Measurements from ENCODE around the gene SRSF8. TPM values are rescaled to one million over a fixed set of nuclear protein-coding genes. Genes with fewer than 3 reads are reported as not detected.

SRSF8 gene
- total and polyA plus RNA-seq, 2 of the 4 experiments (the other 2 are of a cell fraction) = 3.4 to 14.3 TPM

DNA sequence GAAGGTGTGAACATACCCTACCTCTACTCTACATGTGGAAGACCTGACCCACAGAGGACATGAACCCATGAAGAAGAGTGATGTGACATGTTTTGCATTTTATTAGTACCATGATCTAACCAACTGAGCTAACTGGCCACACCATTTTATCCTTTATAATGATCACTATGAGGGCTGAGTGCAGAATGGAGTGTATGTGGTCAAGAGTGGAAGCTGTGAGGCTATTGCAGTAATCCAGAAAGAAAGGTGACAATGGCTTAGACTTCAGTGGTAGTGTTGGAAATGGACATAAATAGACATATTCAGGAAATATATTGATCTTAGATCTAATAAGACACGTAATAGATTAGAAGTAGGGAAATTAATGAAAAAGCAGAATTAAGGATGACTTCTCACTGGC is 3.8 kb downstream of the SRSF8 start:
- no peak overlapping the region for H3K4ac ChIP-seq (ENCODE audit: low read depth, low read length)
- ATAC-seq (ENCODE audit: low read depth) (no peak), DNase-seq (no peak)
- no peak overlapping the region for H2AFZ ChIP-seq (replicated peaks; ENCODE audit: low read length, poor library complexity)
- no peak overlapping the region for H4K8ac ChIP-seq (ENCODE audit: low read depth in 2 of 2, low read length in 2 of 2)
- in situ Hi-C loops (cut with MboI; ENCODE audit: low sequenced_read_pairs) (loop anchor here (25.0 kb wide), 1 partner anchor 1367 kb away; no protein-coding TSS in a partner anchor), dilution Hi-C loops (cut with HindIII; ENCODE audit: low sequenced_read_pairs, unreplicated experiment) (no loop called here), intact Hi-C loops (cut with micrococcal nuclease) (no loop called here)
- no peak overlapping the region for H2BK5ac ChIP-seq (ENCODE audit: low read depth, low read length, poor library complexity, severe bottlenecking)
- H3K4me3 ChIP-seq (ENCODE audit: insufficient read depth, low read depth, low read length) = no peak overlapping the region
- no peaks in the 10 kb centered on the region for H3K36me3 ChIP-seq (ENCODE audit: control insufficient read depth, insufficient read depth, low read length)
- no peak overlapping the region for H2AK5ac ChIP-seq (ENCODE audit: low read depth, low read length)
- no peak overlapping the region for H3K14ac ChIP-seq (replicated peaks; ENCODE audit: low read depth, low read length)
- H4K5ac ChIP-seq (ENCODE audit: low read depth, low read length) = no peak overlapping the region
- ChIA-PET CTCF (no interaction called here), POLR2A (ENCODE audit: unreplicated experiment) (no interaction called here)
- H3K9me1 ChIP-seq (ENCODE audit: insufficient read depth, low read length) = no peaks in the 10 kb centered on the region
- WGBS, 2 experiments (ENCODE audit: extremely low coverage in 2 of 2, insufficient read length in 1 of 2) = no CpG with 5 or more reads among the region's 1 CpG
- H3K9ac ChIP-seq (ENCODE audit: low read depth, low read length) = no peak overlapping the region
- H3K56ac ChIP-seq (ENCODE audit: extremely low read depth, insufficient read depth, low read length) = no peak overlapping the region
- no peak overlapping the region for H3K4me2 ChIP-seq (ENCODE audit: low read depth, low read length)
- H3K23ac ChIP-seq (ENCODE audit: low read depth, low read length) = no peak overlapping the region
- TF ChIP-seq, protein P1, sequence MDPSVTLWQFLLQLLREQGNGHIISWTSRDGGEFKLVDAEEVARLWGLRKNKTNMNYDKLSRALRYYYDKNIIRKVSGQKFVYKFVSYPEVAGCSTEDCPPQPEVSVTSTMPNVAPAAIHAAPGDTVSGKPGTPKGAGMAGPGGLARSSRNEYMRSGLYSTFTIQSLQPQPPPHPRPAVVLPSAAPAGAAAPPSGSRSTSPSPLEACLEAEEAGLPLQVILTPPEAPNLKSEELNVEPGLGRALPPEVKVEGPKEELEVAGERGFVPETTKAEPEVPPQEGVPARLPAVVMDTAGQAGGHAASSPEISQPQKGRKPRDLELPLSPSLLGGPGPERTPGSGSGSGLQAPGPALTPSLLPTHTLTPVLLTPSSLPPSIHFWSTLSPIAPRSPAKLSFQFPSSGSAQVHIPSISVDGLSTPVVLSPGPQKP (IDR thresholded peaks at IDR 0.05; ENCODE audit: borderline replicate concordance, low read depth, low read length) = no peak
- TF ChIP-seq RCOR1 (IDR thresholded peaks at IDR 0.05; ENCODE audit: insufficient replicate concordance, low read length) = no peak
- no peak for TF ChIP-seq BHLHE40 (IDR thresholded peaks at IDR 0.05; ENCODE audit: low read depth, low read length)
- no peak for TF ChIP-seq SMC3 (IDR thresholded peaks at IDR 0.05; ENCODE audit: low read depth, low read length)
- no peak for TF ChIP-seq RAD21 (IDR thresholded peaks at IDR 0.05; ENCODE audit: low read length)
- TF ChIP-seq, protein P2, sequence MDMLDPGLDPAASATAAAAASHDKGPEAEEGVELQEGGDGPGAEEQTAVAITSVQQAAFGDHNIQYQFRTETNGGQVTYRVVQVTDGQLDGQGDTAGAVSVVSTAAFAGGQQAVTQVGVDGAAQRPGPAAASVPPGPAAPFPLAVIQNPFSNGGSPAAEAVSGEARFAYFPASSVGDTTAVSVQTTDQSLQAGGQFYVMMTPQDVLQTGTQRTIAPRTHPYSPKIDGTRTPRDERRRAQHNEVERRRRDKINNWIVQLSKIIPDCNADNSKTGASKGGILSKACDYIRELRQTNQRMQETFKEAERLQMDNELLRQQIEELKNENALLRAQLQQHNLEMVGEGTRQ (IDR thresholded peaks at IDR 0.05; ENCODE audit: low read depth, low read length) = no peak
- TF ChIP-seq POLR2A (IDR thresholded peaks at IDR 0.05; ENCODE audit: low read depth, low read length) = no peak
- no peak for TF ChIP-seq FOS (IDR thresholded peaks at IDR 0.05; ENCODE audit: low read depth, low read length)
- TF ChIP-seq MAZ (IDR thresholded peaks at IDR 0.05; ENCODE audit: borderline replicate concordance, low read depth, low read length) = no peak
- peaks cover 9 to 22% of the 10 kb centered on the region in 2 experiments; a peak in 2 of 4 replicates for H3K79me1 ChIP-seq (ENCODE audit: low read depth in 1 of 2, low read length in 2 of 2)
- H2BK20ac ChIP-seq (ENCODE audit: low read depth, low read length) = no peak overlapping the region
- no peak overlapping the region for H3K27ac ChIP-seq (ENCODE audit: insufficient read depth, low read length)
- no peak overlapping the region for H4K91ac ChIP-seq (ENCODE audit: insufficient read depth, low read depth, low read length)
- H3K9me3 ChIP-seq (ENCODE audit: control insufficient read depth, insufficient read depth, low read length) = no peaks in the 10 kb centered on the region
- H3K27me3 ChIP-seq (ENCODE audit: control insufficient read depth, insufficient read depth, low read length) = no peaks in the 10 kb centered on the region
- H3K18ac ChIP-seq (ENCODE audit: low read depth, low read length) = no peak overlapping the region
- H3K4me1 ChIP-seq (ENCODE audit: control insufficient read depth, insufficient read depth, low read length) = no peaks in the 10 kb centered on the region; the same call in 1 of the 2 replicates
- no peak overlapping the region for H2AK9ac ChIP-seq (replicated peaks; ENCODE audit: low read depth, low read length, poor library complexity)
- no TSS peak for BruUV-seq (replicated peaks)
- H2BK120ac ChIP-seq (ENCODE audit: low read depth, low read length) = no peak overlapping the region
- H4K20me1 ChIP-seq (ENCODE audit: insufficient read depth, low read length) = no peaks in the 10 kb centered on the region
- no peak overlapping the region for H2BK15ac ChIP-seq (ENCODE audit: low read depth, low read length)
